GM12878 (cell line): ENCODE results near the gene PTPRN2.

ENCODE experiments used
- TF ChIP-seq, protein P1 (sequence below): IDR thresholded peaks from 2 replicates; pipeline ENCODE4 v1.6.1; 2012; ENCODE audit warnings: mild to moderate bottlenecking, low read depth, low read length
- TF ChIP-seq, protein P2 (sequence below), 3 experiments: IDR thresholded peaks in 2 of 3; conservative IDR thresholded peaks in 1 of 3; 2 replicates each; pipeline ENCODE4 v1.5.1; 2011; ENCODE audit warnings: low read depth in 3 of 3, low read length in 3 of 3, mild to moderate bottlenecking in 3 of 3, control low read depth in 2 of 3, moderate library complexity in 2 of 3, inconsistent platforms in 1 of 3, mixed read lengths in 1 of 3; ENCODE audit not compliant: control insufficient read depth in 2 of 3, insufficient read depth in 1 of 3; ENCODE audit errors: extremely low read depth in 1 of 3

DNA sequence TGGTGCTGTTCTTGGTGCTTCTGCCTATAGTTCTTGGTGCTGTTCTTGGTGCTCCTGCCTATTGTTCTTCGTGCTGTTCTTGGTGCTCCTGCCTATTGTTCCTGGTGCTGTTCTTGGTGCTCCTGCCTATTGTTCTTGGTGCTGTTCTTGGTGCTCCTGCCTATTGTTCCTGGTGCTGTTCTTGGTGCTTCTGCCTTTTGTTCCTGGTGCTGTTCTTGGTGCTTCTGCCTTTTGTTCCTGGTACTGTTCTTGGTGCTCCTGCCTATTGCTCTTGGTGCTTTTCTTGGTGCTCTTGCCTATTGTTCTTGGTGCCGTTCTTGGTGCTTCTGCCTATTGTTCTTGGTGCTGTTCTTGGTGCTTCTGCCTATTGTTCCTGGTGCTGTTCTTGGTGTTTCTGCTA is 71.1 kb downstream of the PTPRN2 start:
- TF ChIP-seq, protein P1, sequence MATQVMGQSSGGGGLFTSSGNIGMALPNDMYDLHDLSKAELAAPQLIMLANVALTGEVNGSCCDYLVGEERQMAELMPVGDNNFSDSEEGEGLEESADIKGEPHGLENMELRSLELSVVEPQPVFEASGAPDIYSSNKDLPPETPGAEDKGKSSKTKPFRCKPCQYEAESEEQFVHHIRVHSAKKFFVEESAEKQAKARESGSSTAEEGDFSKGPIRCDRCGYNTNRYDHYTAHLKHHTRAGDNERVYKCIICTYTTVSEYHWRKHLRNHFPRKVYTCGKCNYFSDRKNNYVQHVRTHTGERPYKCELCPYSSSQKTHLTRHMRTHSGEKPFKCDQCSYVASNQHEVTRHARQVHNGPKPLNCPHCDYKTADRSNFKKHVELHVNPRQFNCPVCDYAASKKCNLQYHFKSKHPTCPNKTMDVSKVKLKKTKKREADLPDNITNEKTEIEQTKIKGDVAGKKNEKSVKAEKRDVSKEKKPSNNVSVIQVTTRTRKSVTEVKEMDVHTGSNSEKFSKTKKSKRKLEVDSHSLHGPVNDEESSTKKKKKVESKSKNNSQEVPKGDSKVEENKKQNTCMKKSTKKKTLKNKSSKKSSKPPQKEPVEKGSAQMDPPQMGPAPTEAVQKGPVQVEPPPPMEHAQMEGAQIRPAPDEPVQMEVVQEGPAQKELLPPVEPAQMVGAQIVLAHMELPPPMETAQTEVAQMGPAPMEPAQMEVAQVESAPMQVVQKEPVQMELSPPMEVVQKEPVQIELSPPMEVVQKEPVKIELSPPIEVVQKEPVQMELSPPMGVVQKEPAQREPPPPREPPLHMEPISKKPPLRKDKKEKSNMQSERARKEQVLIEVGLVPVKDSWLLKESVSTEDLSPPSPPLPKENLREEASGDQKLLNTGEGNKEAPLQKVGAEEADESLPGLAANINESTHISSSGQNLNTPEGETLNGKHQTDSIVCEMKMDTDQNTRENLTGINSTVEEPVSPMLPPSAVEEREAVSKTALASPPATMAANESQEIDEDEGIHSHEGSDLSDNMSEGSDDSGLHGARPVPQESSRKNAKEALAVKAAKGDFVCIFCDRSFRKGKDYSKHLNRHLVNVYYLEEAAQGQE = no peak
- TF ChIP-seq, protein P2, sequence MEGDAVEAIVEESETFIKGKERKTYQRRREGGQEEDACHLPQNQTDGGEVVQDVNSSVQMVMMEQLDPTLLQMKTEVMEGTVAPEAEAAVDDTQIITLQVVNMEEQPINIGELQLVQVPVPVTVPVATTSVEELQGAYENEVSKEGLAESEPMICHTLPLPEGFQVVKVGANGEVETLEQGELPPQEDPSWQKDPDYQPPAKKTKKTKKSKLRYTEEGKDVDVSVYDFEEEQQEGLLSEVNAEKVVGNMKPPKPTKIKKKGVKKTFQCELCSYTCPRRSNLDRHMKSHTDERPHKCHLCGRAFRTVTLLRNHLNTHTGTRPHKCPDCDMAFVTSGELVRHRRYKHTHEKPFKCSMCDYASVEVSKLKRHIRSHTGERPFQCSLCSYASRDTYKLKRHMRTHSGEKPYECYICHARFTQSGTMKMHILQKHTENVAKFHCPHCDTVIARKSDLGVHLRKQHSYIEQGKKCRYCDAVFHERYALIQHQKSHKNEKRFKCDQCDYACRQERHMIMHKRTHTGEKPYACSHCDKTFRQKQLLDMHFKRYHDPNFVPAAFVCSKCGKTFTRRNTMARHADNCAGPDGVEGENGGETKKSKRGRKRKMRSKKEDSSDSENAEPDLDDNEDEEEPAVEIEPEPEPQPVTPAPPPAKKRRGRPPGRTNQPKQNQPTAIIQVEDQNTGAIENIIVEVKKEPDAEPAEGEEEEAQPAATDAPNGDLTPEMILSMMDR (IDR thresholded peaks at IDR 0.05 in 2 of 3, conservative IDR thresholded peaks at IDR 0.05 in 1 of 3; ENCODE audit: control insufficient read depth in 2 of 3, extremely low read depth in 1 of 3, insufficient read depth in 1 of 3, low read depth in 3 of 3, low read length in 3 of 3) = no peak
